Measurements from ENCODE around the gene PNPT1. TPM values are rescaled to one million over a fixed set of nuclear protein-coding genes. Genes with fewer than 3 reads are reported as not detected.
"Not testable (repeated sequence)": the region's sequence is repeated elsewhere in the genome, so short reads cannot be mapped to it uniquely, and the experiment has no call there.

Gene PNPT1
- polyA plus RNA-seq, 1 donor from 2014 or later: 23.4 TPM

DNA sequence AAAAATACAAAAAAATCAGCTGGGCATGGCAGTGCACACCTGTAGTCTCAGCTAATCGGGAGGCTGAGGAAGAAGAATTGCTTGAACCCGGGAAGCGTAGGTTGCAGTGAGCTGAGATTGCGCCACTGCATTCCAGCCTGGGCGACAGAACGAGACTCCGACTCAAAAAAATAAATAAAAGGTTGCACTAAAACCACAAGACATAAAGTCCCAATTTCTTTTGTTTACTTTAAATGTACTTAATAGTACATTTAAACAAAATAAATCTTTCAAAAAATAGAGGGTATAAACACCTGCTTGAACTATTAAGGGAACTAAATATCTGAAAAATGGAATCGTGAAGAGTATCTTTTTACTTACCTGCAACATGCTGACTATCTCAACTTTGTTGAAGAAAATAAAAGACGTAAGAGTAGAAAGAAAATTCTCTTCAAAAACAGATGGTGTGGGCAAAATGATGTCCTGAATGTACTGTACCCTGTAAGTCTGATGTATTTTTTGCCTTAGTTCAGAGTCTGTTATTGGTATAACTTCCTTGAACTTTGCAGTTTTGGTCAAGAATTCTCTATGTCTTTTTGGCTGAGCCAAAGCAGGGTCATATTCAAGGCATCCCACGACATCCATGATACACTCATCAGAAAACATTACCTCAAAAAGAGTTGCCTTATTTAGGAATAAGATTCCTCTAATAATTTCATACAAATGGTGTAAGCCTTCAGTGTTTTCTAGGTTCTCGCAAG, 95.4 kb downstream of the PNPT1 start:
- Histone ChIP-seq H3K79me2 (replicated peaks; ENCODE audit: insufficient read depth, low read length) (peaks cover 19% of the 10 kb centered on the region), H3F3A (ENCODE audit: insufficient read depth, low read length, poor library complexity, severe bottlenecking) (no peaks in the 10 kb centered on the region)
- TF ChIP-seq SMC3 (conservative IDR thresholded peaks at IDR 0.05; ENCODE audit: poor library complexity) (no peak), EP300 (conservative IDR thresholded peaks at IDR 0.05; ENCODE audit: poor library complexity, severe bottlenecking) (no peak), POLR2AphosphoS5 (IDR thresholded peaks at IDR 0.05) (no peak), MXI1 (conservative IDR thresholded peaks at IDR 0.05; ENCODE audit: poor library complexity, severe bottlenecking) (no peak), EZH2 (IDR thresholded peaks at IDR 0.05; ENCODE audit: borderline replicate concordance, insufficient read depth, low read length, poor library complexity, severe bottlenecking) (no peak), TAF1 (IDR thresholded peaks at IDR 0.05; ENCODE audit: low read depth) (no peak), RAD21 (conservative IDR thresholded peaks at IDR 0.05) (no peak)
- TF ChIP-seq, protein P1, sequence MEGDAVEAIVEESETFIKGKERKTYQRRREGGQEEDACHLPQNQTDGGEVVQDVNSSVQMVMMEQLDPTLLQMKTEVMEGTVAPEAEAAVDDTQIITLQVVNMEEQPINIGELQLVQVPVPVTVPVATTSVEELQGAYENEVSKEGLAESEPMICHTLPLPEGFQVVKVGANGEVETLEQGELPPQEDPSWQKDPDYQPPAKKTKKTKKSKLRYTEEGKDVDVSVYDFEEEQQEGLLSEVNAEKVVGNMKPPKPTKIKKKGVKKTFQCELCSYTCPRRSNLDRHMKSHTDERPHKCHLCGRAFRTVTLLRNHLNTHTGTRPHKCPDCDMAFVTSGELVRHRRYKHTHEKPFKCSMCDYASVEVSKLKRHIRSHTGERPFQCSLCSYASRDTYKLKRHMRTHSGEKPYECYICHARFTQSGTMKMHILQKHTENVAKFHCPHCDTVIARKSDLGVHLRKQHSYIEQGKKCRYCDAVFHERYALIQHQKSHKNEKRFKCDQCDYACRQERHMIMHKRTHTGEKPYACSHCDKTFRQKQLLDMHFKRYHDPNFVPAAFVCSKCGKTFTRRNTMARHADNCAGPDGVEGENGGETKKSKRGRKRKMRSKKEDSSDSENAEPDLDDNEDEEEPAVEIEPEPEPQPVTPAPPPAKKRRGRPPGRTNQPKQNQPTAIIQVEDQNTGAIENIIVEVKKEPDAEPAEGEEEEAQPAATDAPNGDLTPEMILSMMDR (IDR thresholded peaks at IDR 0.05; ENCODE audit: poor library complexity, severe bottlenecking): no peak
- TF ChIP-seq, protein P2, sequence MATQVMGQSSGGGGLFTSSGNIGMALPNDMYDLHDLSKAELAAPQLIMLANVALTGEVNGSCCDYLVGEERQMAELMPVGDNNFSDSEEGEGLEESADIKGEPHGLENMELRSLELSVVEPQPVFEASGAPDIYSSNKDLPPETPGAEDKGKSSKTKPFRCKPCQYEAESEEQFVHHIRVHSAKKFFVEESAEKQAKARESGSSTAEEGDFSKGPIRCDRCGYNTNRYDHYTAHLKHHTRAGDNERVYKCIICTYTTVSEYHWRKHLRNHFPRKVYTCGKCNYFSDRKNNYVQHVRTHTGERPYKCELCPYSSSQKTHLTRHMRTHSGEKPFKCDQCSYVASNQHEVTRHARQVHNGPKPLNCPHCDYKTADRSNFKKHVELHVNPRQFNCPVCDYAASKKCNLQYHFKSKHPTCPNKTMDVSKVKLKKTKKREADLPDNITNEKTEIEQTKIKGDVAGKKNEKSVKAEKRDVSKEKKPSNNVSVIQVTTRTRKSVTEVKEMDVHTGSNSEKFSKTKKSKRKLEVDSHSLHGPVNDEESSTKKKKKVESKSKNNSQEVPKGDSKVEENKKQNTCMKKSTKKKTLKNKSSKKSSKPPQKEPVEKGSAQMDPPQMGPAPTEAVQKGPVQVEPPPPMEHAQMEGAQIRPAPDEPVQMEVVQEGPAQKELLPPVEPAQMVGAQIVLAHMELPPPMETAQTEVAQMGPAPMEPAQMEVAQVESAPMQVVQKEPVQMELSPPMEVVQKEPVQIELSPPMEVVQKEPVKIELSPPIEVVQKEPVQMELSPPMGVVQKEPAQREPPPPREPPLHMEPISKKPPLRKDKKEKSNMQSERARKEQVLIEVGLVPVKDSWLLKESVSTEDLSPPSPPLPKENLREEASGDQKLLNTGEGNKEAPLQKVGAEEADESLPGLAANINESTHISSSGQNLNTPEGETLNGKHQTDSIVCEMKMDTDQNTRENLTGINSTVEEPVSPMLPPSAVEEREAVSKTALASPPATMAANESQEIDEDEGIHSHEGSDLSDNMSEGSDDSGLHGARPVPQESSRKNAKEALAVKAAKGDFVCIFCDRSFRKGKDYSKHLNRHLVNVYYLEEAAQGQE (IDR thresholded peaks at IDR 0.05; ENCODE audit: borderline replicate concordance): no peak

DNA sequence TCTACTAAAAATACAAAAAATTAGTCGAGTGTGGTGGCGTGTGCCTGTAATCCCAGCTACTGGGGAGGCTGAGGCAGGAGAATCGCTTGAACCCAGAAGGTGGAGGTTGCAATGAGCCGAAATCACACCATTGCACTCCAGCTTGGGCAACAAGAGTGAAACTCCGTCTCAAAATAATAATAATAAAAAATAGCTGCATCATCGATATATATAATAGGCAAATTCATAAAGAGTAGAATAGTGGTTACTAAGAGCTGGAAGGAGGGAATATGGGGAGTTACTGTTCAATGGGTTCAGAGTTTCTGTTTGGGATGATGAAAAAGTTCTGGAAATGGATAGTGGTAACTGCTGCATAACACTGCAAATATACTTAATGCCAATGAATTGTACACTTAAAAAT, 96.8 kb downstream of the PNPT1 start:
- H3F3A ChIP-seq (ENCODE audit: insufficient read depth, low read length, poor library complexity, severe bottlenecking); H2AFZ ChIP-seq (ENCODE audit: low read depth, low read length); H3K9me2 ChIP-seq (ENCODE audit: insufficient read depth, low read length); H3K27ac ChIP-seq (ENCODE audit: low read length); H3K9me3 ChIP-seq (ENCODE audit: low read length); H4K20me1 ChIP-seq (ENCODE audit: insufficient read depth); H3K27me3 ChIP-seq (ENCODE audit: insufficient read depth, low read depth, low read length); H3K36me3 ChIP-seq (ENCODE audit: insufficient read depth, low read length); H3K4me3 ChIP-seq (ENCODE audit: low read length); H3K4me2 ChIP-seq (ENCODE audit: low read length); H3K9ac ChIP-seq (ENCODE audit: low read length): not testable (repeated sequence)
- peaks cover 18% of the 10 kb centered on the region for H3K79me2 ChIP-seq (replicated peaks; ENCODE audit: insufficient read depth, low read length)

More for the DNA sequence above, 95.4 kb downstream of the PNPT1 start:
- H3K9ac ChIP-seq (ENCODE audit: low read length): no peak overlapping the region
- peaks cover 3% of the 10 kb centered on the region for H3K36me3 ChIP-seq (ENCODE audit: insufficient read depth, low read length)
- no peaks in the 10 kb centered on the region for H3K9me3 ChIP-seq (ENCODE audit: low read length)
- no peaks in the 10 kb centered on the region for H3K9me2 ChIP-seq (ENCODE audit: insufficient read depth, low read length)
- H2AFZ ChIP-seq (ENCODE audit: low read depth, low read length): no peak overlapping the region
- no peaks in the 10 kb centered on the region for H3K27me3 ChIP-seq (ENCODE audit: insufficient read depth, low read depth, low read length)
- H4K20me1 ChIP-seq (ENCODE audit: insufficient read depth): no peaks in the 10 kb centered on the region
- no peak overlapping the region for H3K4me3 ChIP-seq (ENCODE audit: low read length)
- H3K27ac ChIP-seq (ENCODE audit: low read length): no peak overlapping the region
- no peak overlapping the region for H3K4me2 ChIP-seq (ENCODE audit: low read length)
